Measurements from ENCODE around the gene MIDN. TPM values are rescaled to one million over a fixed set of nuclear protein-coding genes. Genes with fewer than 3 reads are reported as not detected.
A peak's percentile ranks its signal among the peaks of the same experiment; 100 is the strongest.

The MIDN gene
- polyA plus RNA-seq, 1 donor from 2014 or later = 24.8 TPM

DNA sequence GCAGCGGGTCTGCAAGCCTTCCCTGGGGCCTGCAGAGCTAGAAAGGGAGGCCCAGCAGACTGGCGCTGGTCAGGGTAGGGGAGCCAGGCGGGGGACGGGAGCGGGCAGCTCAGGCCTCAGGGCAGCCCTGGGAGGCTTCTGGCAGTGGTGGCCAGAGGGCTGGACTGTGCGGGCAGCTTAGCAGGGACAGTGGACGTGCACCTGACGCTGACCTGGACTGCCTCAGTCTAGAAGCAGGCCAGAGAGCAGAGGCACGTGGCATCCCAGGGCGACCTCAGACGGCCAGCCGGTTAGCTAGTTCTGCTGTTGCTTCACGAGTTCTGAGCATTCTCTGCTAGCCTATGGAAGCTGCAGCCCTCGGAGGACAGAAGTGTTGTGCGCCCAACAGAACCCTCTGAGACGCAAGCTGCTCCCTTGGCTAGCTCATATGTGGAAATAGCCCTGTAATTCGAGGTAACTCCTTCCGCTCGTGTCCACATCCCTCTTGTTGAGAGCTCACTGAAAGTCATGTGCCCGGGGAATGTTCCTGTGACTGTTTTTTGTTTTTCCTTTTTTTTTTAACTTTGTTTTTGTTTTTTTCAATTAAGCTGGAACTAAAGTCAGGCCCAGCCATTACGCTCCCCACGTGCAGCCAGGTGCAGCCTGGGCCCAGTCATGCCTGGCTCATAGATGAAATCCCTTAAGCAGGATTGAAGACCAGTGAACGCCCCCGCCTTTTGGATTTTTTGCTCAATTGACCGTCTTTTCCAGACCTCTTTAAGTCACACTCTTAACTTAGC lies 25.1 kb downstream of the MIDN start:
- peaks cover 30% of the 10 kb centered on the region for H3K79me2 ChIP-seq (replicated peaks; ENCODE audit: insufficient read depth, low read length)
- no peaks in the 10 kb centered on the region for H3K9me3 ChIP-seq (ENCODE audit: low read length)
- TF ChIP-seq EP300 (conservative IDR thresholded peaks at IDR 0.05; ENCODE audit: poor library complexity, severe bottlenecking) (no peak), SMC3 (conservative IDR thresholded peaks at IDR 0.05; ENCODE audit: poor library complexity) (no peak), REST (IDR thresholded peaks at IDR 0.05; ENCODE audit: borderline replicate concordance) (no peak), POLR2AphosphoS5 (IDR thresholded peaks at IDR 0.05) (no peak), CTCF (IDR thresholded peaks at IDR 0.05; ENCODE audit: poor library complexity, severe bottlenecking) (no peak), RAD21 (conservative IDR thresholded peaks at IDR 0.05) (no peak), MXI1 (conservative IDR thresholded peaks at IDR 0.05; ENCODE audit: poor library complexity, severe bottlenecking) (no peak), EZH2 (IDR thresholded peaks at IDR 0.05; ENCODE audit: borderline replicate concordance, insufficient read depth, low read length, poor library complexity, severe bottlenecking) (no peak), TAF1 (IDR thresholded peaks at IDR 0.05; ENCODE audit: low read depth) (no peak)
- peaks cover 5% of the 10 kb centered on the region for H3K36me3 ChIP-seq (ENCODE audit: insufficient read depth, low read length)
- no peaks in the 10 kb centered on the region for H3K9me2 ChIP-seq (ENCODE audit: insufficient read depth, low read length)
- H4K20me1 ChIP-seq (ENCODE audit: insufficient read depth) = peaks cover 20% of the 10 kb centered on the region
- peak overlapping the region; percentile 41 for H3K9ac ChIP-seq (ENCODE audit: low read length)
- H2AFZ ChIP-seq (ENCODE audit: low read depth, low read length) = no peak overlapping the region
- no peak overlapping the region for H3K27ac ChIP-seq (ENCODE audit: low read length)
- H3K4me3 ChIP-seq (ENCODE audit: low read length) = no peak overlapping the region
- no peak overlapping the region for H3K4me2 ChIP-seq (ENCODE audit: low read length)
- no peaks in the 10 kb centered on the region for H3K27me3 ChIP-seq (ENCODE audit: insufficient read depth, low read depth, low read length)
- no peaks in the 10 kb centered on the region for H3F3A ChIP-seq (ENCODE audit: insufficient read depth, low read length, poor library complexity, severe bottlenecking)

- no peaks in the 10 kb centered on the region for H3K27me3 ChIP-seq (ENCODE audit: insufficient read depth, low read depth, low read length)
- no peaks in the 10 kb centered on the region for H3K9me3 ChIP-seq (ENCODE audit: low read length)
- peak overlapping the region; percentile 82 for H3K4me3 ChIP-seq (ENCODE audit: low read length)
- no peaks in the 10 kb centered on the region for H3F3A ChIP-seq (ENCODE audit: insufficient read depth, low read length, poor library complexity, severe bottlenecking)
- H4K20me1 ChIP-seq (ENCODE audit: insufficient read depth) = peaks cover 20% of the 10 kb centered on the region
- peak overlapping the region; percentile 44 for H3K4me2 ChIP-seq (ENCODE audit: low read length)
- H3K9me2 ChIP-seq (ENCODE audit: insufficient read depth, low read length) = no peaks in the 10 kb centered on the region
- H3K36me3 ChIP-seq (ENCODE audit: insufficient read depth, low read length) = peaks cover 5% of the 10 kb centered on the region
- H3K9ac ChIP-seq (ENCODE audit: low read length) = peak overlapping the region; percentile 87
- H3K27ac ChIP-seq (ENCODE audit: low read length) = peak overlapping the region; percentile 93
- no peak for TF ChIP-seq EZH2 (IDR thresholded peaks at IDR 0.05; ENCODE audit: borderline replicate concordance, insufficient read depth, low read length, poor library complexity, severe bottlenecking)
- TF ChIP-seq CTCF (IDR thresholded peaks at IDR 0.05; ENCODE audit: poor library complexity, severe bottlenecking) = no peak
- TF ChIP-seq SMC3 (conservative IDR thresholded peaks at IDR 0.05; ENCODE audit: poor library complexity) = no peak
- TF ChIP-seq TAF1 (IDR thresholded peaks at IDR 0.05; ENCODE audit: low read depth) = no peak
- no peak for TF ChIP-seq EP300 (conservative IDR thresholded peaks at IDR 0.05; ENCODE audit: poor library complexity, severe bottlenecking)
- no peak for TF ChIP-seq MXI1 (conservative IDR thresholded peaks at IDR 0.05; ENCODE audit: poor library complexity, severe bottlenecking)
- TF ChIP-seq REST (IDR thresholded peaks at IDR 0.05; ENCODE audit: borderline replicate concordance) = no peak
- TF ChIP-seq RAD21 (conservative IDR thresholded peaks at IDR 0.05) = no peak
- TF ChIP-seq POLR2AphosphoS5 (IDR thresholded peaks at IDR 0.05) = no peak
- H3K79me2 ChIP-seq (replicated peaks; ENCODE audit: insufficient read depth, low read length) = peaks cover 30% of the 10 kb centered on the region
- H2AFZ ChIP-seq (ENCODE audit: low read depth, low read length) = no peak overlapping the region
Measured at GRCh38 chr19:1274081-1274851, 25.9 kb downstream of the MIDN start.
